K562 treated with DMSO at 1 percent for 24 hours (cell line): Measurements from ENCODE around the gene BCAM. TPM values are rescaled to one million over a fixed set of nuclear protein-coding genes. Genes with fewer than 3 reads are reported as not detected.

Experiments
- total RNA-seq: library from RNA; unstranded; fragments of 300-600 nt; gene quantifications from 2 replicates; pipeline ENCODE4 v1.2.3, GENCODE V29; 2022; ENCODE audit warnings: low read depth; ENCODE audit not compliant: insufficient read depth

Gene BCAM
- total RNA-seq, result 7.7 and 8.2 TPM in 2 replicates

GRCh38 chr19:44808463-44809371 is at the start of gene BCAM:
TSS of gene BCAM (plus strand) at chr19:44809103. CDS start at chr19:44809125, 22 bp downstream.

GRCh38 chr19:44777715-44778347 is 31.1 kb upstream of the BCAM start, which contains the start of gene CBLC:
TSS of gene CBLC (plus strand) at chr19:44777890. CDS start at chr19:44777932, 42 bp downstream.

GRCh38 chr19:44845612-44846454 is 36.9 kb downstream of the BCAM start, which contains the start of gene NECTIN2:
TSS of gene NECTIN2 (plus strand) at chr19:44846297. CDS start at chr19:44846526, 229 bp downstream.

Other genes starting within 250 kb of the BCAM start
- gene IGSF23, start 195.5 kb upstream of the BCAM start, total RNA-seq, result not detected in 2 replicates
- 15.8 and 17.1 TPM in 2 replicates for gene PVR, start 165.2 kb upstream of the BCAM start, total RNA-seq
- gene CEACAM19, start 137.6 kb upstream of the BCAM start, total RNA-seq, result 2.1 TPM in 2 replicates
- gene CEACAM16, start 110.0 kb upstream of the BCAM start, total RNA-seq, result not detected in 2 replicates
- gene BCL3, start 60.4 kb upstream of the BCAM start, total RNA-seq, result 39.7 and 42.3 TPM in 2 replicates
- gene CBLC, start 31.2 kb upstream of the BCAM start, total RNA-seq, result not detected in 2 replicates
- 136 and 143 TPM in 2 replicates for gene NECTIN2, start 37.2 kb downstream of the BCAM start, total RNA-seq
- 105 and 129 TPM in 2 replicates for gene TOMM40, start 82.2 kb downstream of the BCAM start, total RNA-seq
- gene APOE, start 96.7 kb downstream of the BCAM start, total RNA-seq, result 1,323 and 1,421 TPM in 2 replicates
- 674 and 701 TPM in 2 replicates for gene APOC1, start 105.5 kb downstream of the BCAM start, total RNA-seq
- not detected in 2 replicates for gene APOC4, start 133.1 kb downstream of the BCAM start, total RNA-seq
- gene APOC2, start 136.9 kb downstream of the BCAM start, total RNA-seq, result not detected in 2 replicates
- gene CLPTM1, start 146.3 kb downstream of the BCAM start, total RNA-seq, result 95.5 and 102 TPM in 2 replicates
- 36.8 and 40.3 TPM in 2 replicates for gene RELB, start 192.4 kb downstream of the BCAM start, total RNA-seq
- 40.8 and 51.2 TPM in 2 replicates for gene CLASRP, start 229.9 kb downstream of the BCAM start, total RNA-seq